Lower lobe of right lung (tissue), 2 donors: ENCODE measurements around the gene NCK2. TPM values are rescaled to one million over a fixed set of nuclear protein-coding genes. Genes with fewer than 3 reads are reported as not detected.

Experiments used
- ATAC-seq, 2 donors: fragments of 200-7000 bp; cut with Tn5 transposase; one replicate each; pipeline ENCODE4 v1.9.1; 2020 to 2022; ENCODE audit warnings: mild to moderate bottlenecking in 2 of 2, moderate library complexity in 2 of 2
- DNase-seq: peaks from one replicate; pipeline ENCODE4 v3.0.0-alpha.2; 2020
- H3K27ac ChIP-seq: fragments of 200-600 bp; one replicate; pipeline ENCODE4 v1.8.0; 2022
- H3K27me3 ChIP-seq: fragments of 200-600 bp; one replicate; pipeline ENCODE4 v1.8.0; 2022; ENCODE audit warnings: low read depth
- H3K36me3 ChIP-seq: fragments of 200-600 bp; one replicate; pipeline ENCODE4 v1.8.0; 2022; ENCODE audit warnings: mild to moderate bottlenecking
- H3K4me1 ChIP-seq: fragments of 200-600 bp; one replicate; pipeline ENCODE4 v1.8.0; 2022
- H3K4me3 ChIP-seq: fragments of 200-600 bp; one replicate; pipeline ENCODE4 v1.8.0; 2022; ENCODE audit warnings: mild to moderate bottlenecking
- H3K9me3 ChIP-seq: fragments of 200-600 bp; one replicate; pipeline ENCODE4 v1.8.0; 2022
- CTCF ChIP-seq: fragments of 200-600 bp; IDR thresholded peaks from one replicate; pipeline ENCODE4 v1.8.0; 2022; ENCODE audit warnings: antibody characterized with exemption, mild to moderate bottlenecking
- intact Hi-C: fragments of 100-400 bp; cut with DNase I; formaldehyde crosslinking; loops from one replicate; pipeline ENCODE4 v1.11.0; 2022
- total RNA-seq: library from RNA; stranded (reverse); fragmentation: NEBNext Ultra II Directional; extraction: Animal tissue kit (Norgen Biotek cat#: 25700); gene quantifications from one replicate; pipeline ENCODE4 v1.2.1, GENCODE V29; 2021
- donor health status: DM: no; HTN: yes; CAD: no; lungs with severe emphysema.

Gene NCK2
- total RNA-seq, 1 donor from 2014 or later: 36.7 TPM

- DNase-seq (no peak), ATAC-seq (no peak)
- no peaks in the 10 kb centered on the region for H3K9me3 ChIP-seq
- H3K27ac ChIP-seq: no peak overlapping the region
- intact Hi-C loops: no loop called here
- TF ChIP-seq CTCF: no peak
- H3K36me3 ChIP-seq: peaks cover 5% of the 10 kb centered on the region
- H3K4me3 ChIP-seq: no peak overlapping the region
- H3K27me3 ChIP-seq: no peaks in the 10 kb centered on the region
- peaks cover 40% of the 10 kb centered on the region for H3K4me1 ChIP-seq
Observed at GRCh38 chr2:105886687-105887086, 142.0 kb downstream of the NCK2 start.

- H3K4me1 ChIP-seq: peaks cover 40% of the 10 kb centered on the region
- H3K27me3 ChIP-seq: no peaks in the 10 kb centered on the region
- intact Hi-C loops: no loop called here
Observed at GRCh38 chr2:105887256-105887655, 142.5 kb downstream of the NCK2 start.

GRCh38 chr2:105888625-105889024 lies 143.9 kb downstream of the NCK2 start:
- Histone ChIP-seq H3K9me3 (no peaks in the 10 kb centered on the region), H3K27me3 (no peaks in the 10 kb centered on the region), H3K4me3 (no peak overlapping the region), H3K27ac (no peak overlapping the region), H3K36me3 (peaks cover 9% of the 10 kb centered on the region), H3K4me1 (peaks cover 38% of the 10 kb centered on the region)
- DNase-seq (no peak), ATAC-seq (peak in 1 of 2 donors; percentile 57)
- TF ChIP-seq CTCF: no peak
- intact Hi-C loops: no loop called here

More at GRCh38 chr2:105887256-105887655, 142.5 kb downstream of the NCK2 start:
- no peak overlapping the region for H3K4me3 ChIP-seq
- ATAC-seq (no peak), DNase-seq (no peak)
- no peaks in the 10 kb centered on the region for H3K9me3 ChIP-seq
- no peaks in the 10 kb centered on the region for H3K36me3 ChIP-seq
- no peak overlapping the region for H3K27ac ChIP-seq
- TF ChIP-seq CTCF: no peak

- no peak overlapping the region for H3K27ac ChIP-seq
- H3K4me1 ChIP-seq: peaks cover 35% of the 10 kb centered on the region
- intact Hi-C loops: no loop called here
- H3K4me3 ChIP-seq: no peak overlapping the region
- no peak for DNase-seq
- peaks cover 11% of the 10 kb centered on the region for H3K36me3 ChIP-seq
- H3K9me3 ChIP-seq: no peaks in the 10 kb centered on the region
- no peak for ATAC-seq
- TF ChIP-seq CTCF: no peak
- H3K27me3 ChIP-seq: no peaks in the 10 kb centered on the region
Observed at GRCh38 chr2:105889046-105889445, 144.3 kb downstream of the NCK2 start.

- Histone ChIP-seq H3K27me3 (no peaks in the 10 kb centered on the region), H3K27ac (no peak overlapping the region), H3K9me3 (no peaks in the 10 kb centered on the region), H3K4me1 (peaks cover 26% of the 10 kb centered on the region), H3K4me3 (no peak overlapping the region), H3K36me3 (peaks cover 20% of the 10 kb centered on the region)
- DNase-seq (no peak), ATAC-seq (no peak)
- intact Hi-C loops: no loop called here
- TF ChIP-seq CTCF: no peak
Observed at GRCh38 chr2:105890111-105890510, 145.4 kb downstream of the NCK2 start.

- no peak for TF ChIP-seq CTCF
- Histone ChIP-seq H3K9me3 (no peaks in the 10 kb centered on the region), H3K27me3 (no peaks in the 10 kb centered on the region), H3K4me1 (peaks cover 19% of the 10 kb centered on the region), H3K27ac (no peak overlapping the region), H3K36me3 (peaks cover 20% of the 10 kb centered on the region), H3K4me3 (no peak overlapping the region)
- ATAC-seq: no peak
- no peak for DNase-seq
- intact Hi-C loops: no loop called here
Observed at GRCh38 chr2:105890856-105891255, 146.1 kb downstream of the NCK2 start.
